ENCODE data around the gene CAPN7.

DNA sequence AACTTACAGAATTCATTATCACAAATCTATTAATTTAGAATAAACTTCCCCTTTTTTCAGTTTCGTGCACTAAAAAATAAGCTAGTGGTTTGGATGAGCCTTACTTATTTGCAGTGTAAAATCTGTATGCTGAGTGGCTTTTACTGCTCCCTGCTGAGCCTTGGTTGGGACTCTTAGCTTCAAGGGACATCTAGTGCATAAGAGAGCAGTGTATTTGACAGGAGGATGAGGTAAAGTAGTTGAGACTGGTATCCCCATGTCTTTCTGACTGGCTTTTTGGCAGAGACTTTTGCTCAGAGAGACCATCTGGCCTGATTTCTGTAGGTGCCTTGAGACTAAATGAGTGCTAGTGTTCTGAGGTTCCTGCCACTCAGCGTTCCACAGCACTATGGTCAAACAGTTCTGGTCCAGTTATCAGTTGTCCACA, 11.8 kb downstream of the CAPN7 start:
- TF ChIP-seq, protein P1, sequence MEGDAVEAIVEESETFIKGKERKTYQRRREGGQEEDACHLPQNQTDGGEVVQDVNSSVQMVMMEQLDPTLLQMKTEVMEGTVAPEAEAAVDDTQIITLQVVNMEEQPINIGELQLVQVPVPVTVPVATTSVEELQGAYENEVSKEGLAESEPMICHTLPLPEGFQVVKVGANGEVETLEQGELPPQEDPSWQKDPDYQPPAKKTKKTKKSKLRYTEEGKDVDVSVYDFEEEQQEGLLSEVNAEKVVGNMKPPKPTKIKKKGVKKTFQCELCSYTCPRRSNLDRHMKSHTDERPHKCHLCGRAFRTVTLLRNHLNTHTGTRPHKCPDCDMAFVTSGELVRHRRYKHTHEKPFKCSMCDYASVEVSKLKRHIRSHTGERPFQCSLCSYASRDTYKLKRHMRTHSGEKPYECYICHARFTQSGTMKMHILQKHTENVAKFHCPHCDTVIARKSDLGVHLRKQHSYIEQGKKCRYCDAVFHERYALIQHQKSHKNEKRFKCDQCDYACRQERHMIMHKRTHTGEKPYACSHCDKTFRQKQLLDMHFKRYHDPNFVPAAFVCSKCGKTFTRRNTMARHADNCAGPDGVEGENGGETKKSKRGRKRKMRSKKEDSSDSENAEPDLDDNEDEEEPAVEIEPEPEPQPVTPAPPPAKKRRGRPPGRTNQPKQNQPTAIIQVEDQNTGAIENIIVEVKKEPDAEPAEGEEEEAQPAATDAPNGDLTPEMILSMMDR (IDR thresholded peaks at IDR 0.05 in 8 of 11, conservative IDR thresholded peaks at IDR 0.05 in 3 of 11): no peak
- TF ChIP-seq POLR2AphosphoS5 (IDR thresholded peaks at IDR 0.05) (no peak), POLR2A (IDR thresholded peaks at IDR 0.05) (no peak)
